Liver (tissue), 9 donors: ENCODE results near the gene GMFB. TPM values are rescaled to one million over a fixed set of nuclear protein-coding genes. Genes with fewer than 3 reads are reported as not detected.

Experiments used
- DNase-seq: peaks from one replicate; pipeline ENCODE4 v3.0.0-alpha.2; 2017; ENCODE audit warnings: low spot score
- H3K27ac ChIP-seq, 2 donors: one replicate each; pipeline ENCODE4 v1.7.0; 2013; ENCODE audit warnings: inconsistent platforms in 2 of 2, low read length in 2 of 2, control low read depth in 1 of 2, low read depth in 1 of 2, mild to moderate bottlenecking in 1 of 2
- H3K27me3 ChIP-seq, 4 donors: one replicate each; pipeline versions ENCODE4 v1.6.1 to v1.7.0; 2013; ENCODE audit warnings: low read length in 3 of 4, inconsistent platforms in 1 of 4, mild to moderate bottlenecking in 1 of 4, moderate library complexity in 1 of 4; ENCODE audit not compliant: control insufficient read depth in 4 of 4, insufficient read depth in 4 of 4
- H3K36me3 ChIP-seq, 4 donors: one replicate each; pipeline versions ENCODE4 v1.6.1 to v1.7.0; 2013; ENCODE audit warnings: low read length in 3 of 4, mild to moderate bottlenecking in 3 of 4, low read depth in 1 of 4, moderate library complexity in 1 of 4; ENCODE audit not compliant: control insufficient read depth in 4 of 4, insufficient read depth in 3 of 4
- H3K4me1 ChIP-seq, 4 donors: one replicate each; pipeline versions ENCODE4 v1.6.1 to v1.7.0; 2013; ENCODE audit warnings: low read length in 3 of 4, mild to moderate bottlenecking in 3 of 4, moderate library complexity in 1 of 4; ENCODE audit not compliant: control insufficient read depth in 4 of 4, insufficient read depth in 4 of 4
- H3K4me3 ChIP-seq, 3 donors: one replicate each; pipeline versions ENCODE4 v1.6.1 to v1.7.0; 2013; ENCODE audit warnings: low read length in 3 of 3, control low read depth in 1 of 3, low read depth in 1 of 3, mild to moderate bottlenecking in 1 of 3
- H3K9ac ChIP-seq, 2 donors: one replicate each; pipeline ENCODE4 v1.7.0; 2013; ENCODE audit warnings: low read length in 2 of 2, mild to moderate bottlenecking in 2 of 2, moderate library complexity in 2 of 2, control low read depth in 1 of 2, low read depth in 1 of 2
- H3K9me3 ChIP-seq, 4 donors: one replicate each; pipeline versions ENCODE4 v1.6.1 to v1.7.0; 2013; ENCODE audit warnings: low read length in 3 of 4; ENCODE audit not compliant: control insufficient read depth in 4 of 4
- ATF3 ChIP-seq: IDR thresholded peaks from 2 replicates; pipeline ENCODE4 v1.6.1; 2016; ENCODE audit warnings: antibody characterized with exemption
- CTCF ChIP-seq: fragments of 150-350 bp; IDR thresholded peaks from 2 replicates; pipeline ENCODE4 v1.5.1; 2017; ENCODE audit warnings: improper control_type of control experiment, low read depth, low read length; ENCODE audit not compliant: missing input control
- FOXA2 ChIP-seq: IDR thresholded peaks from 2 replicates; pipeline ENCODE4 v1.6.1; 2016; ENCODE audit warnings: antibody characterized with exemption
- HNF4A ChIP-seq, 2 donors: conservative IDR thresholded peaks; 2 replicates each; pipeline ENCODE4 v1.6.1; 2016; ENCODE audit warnings: antibody characterized with exemption in 2 of 2, mild to moderate bottlenecking in 2 of 2
- MAX ChIP-seq: IDR thresholded peaks from 2 replicates; pipeline ENCODE4 v1.6.1; 2016; ENCODE audit warnings: antibody characterized with exemption
- NR2F2 ChIP-seq: IDR thresholded peaks from 2 replicates; pipeline ENCODE4 v1.6.1; 2016; ENCODE audit warnings: antibody characterized with exemption
- RAD21 ChIP-seq, 2 donors: IDR thresholded peaks; 2 replicates each; pipeline ENCODE4 v1.6.1; 2016; ENCODE audit warnings: antibody characterized with exemption in 2 of 2, mild to moderate bottlenecking in 2 of 2
- RXRA ChIP-seq, 2 donors: IDR thresholded peaks; 2 replicates each; pipeline ENCODE4 v1.6.1; 2017 to 2018; ENCODE audit warnings: antibody characterized with exemption in 2 of 2, mild to moderate bottlenecking in 1 of 2
- SP1 ChIP-seq: IDR thresholded peaks from 2 replicates; pipeline ENCODE4 v1.6.1; 2018; ENCODE audit warnings: antibody characterized with exemption, mild to moderate bottlenecking
- TAF1 ChIP-seq: conservative IDR thresholded peaks from 2 replicates; pipeline ENCODE4 v1.6.1; 2016; ENCODE audit warnings: antibody characterized with exemption, mild to moderate bottlenecking
- YY1 ChIP-seq: IDR thresholded peaks from 2 replicates; pipeline ENCODE4 v1.6.1; 2016; ENCODE audit warnings: antibody characterized with exemption, mild to moderate bottlenecking
- WGBS: extraction: QIAGEN DNeasy Blood & Tissue Kit; methylation state at CpG from one replicate; pipeline ENCODE4 v1.1.7; 2013; 5-methylcytosine and 5-hydroxymethylcytosine counted together
- polyA plus RNA-seq, 2 donors: library from polyadenylated mRNA; stranded (reverse) in 1 of 2; unstranded in 1 of 2; fragments of 200-250 nt in 1 of 2; fragments of >200 nt in 1 of 2; fragmentation: Nextera tagmentation in 1 of 2; extraction: Ambion mirVana in 1 of 2; gene quantifications; one replicate each; pipeline versions ENCODE4 v1.2.1 to v1.2.3, GENCODE V29; 2013 to 2015
- total RNA-seq, 2 donors: library from RNA; depleted of rRNA; stranded (reverse); fragments of >200 nt; gene quantifications; one replicate each; pipeline ENCODE4 v1.2.3, GENCODE V29; 2014
- donor health status: healthy.
- donor health status: healthy.
- donor health status: healthy.
- donor health status: healthy.
- donor health status: healthy.

The GMFB gene
- total and polyA plus RNA-seq, 4 donors: 13.3 to 26.3 (median 20.6) TPM

- Histone ChIP-seq H3K36me3 (peaks cover 0 to 9% (median 2%) of the 10 kb centered on the region in 4 donors), H3K27ac (no peak overlapping the region), H3K9me3 (no peaks in the 10 kb centered on the region), H3K27me3 (no peaks in the 10 kb centered on the region), H3K4me3 (no peak overlapping the region), H3K9ac (no peak overlapping the region), H3K4me1 (peaks cover 0 to 5% (median 0%) of the 10 kb centered on the region in 4 donors)
- no peak for DNase-seq
- WGBS: 97% methylated on average over 4 of the region's 4 CpGs
- TF ChIP-seq TAF1: no peak
Observed at GRCh38 chr14:54475911-54476310, 12.9 kb downstream of the GMFB start.

GRCh38 chr14:54475187-54475899 is 13.4 kb downstream of the GMFB start:
- Histone ChIP-seq H3K9ac (no peak overlapping the region), H3K27ac (no peak overlapping the region), H3K27me3 (no peaks in the 10 kb centered on the region), H3K9me3 (no peaks in the 10 kb centered on the region), H3K4me3 (no peak overlapping the region), H3K36me3 (peaks cover 0 to 9% (median 2%) of the 10 kb centered on the region in 4 donors), H3K4me1 (peaks cover 0 to 5% (median 0%) of the 10 kb centered on the region in 4 donors)
- TF ChIP-seq TAF1 (no peak), RAD21 (IDR thresholded peaks at IDR 0.05) (no peak), YY1 (no peak), ATF3 (no peak)
- DNase-seq: no peak
- WGBS: 86% methylated on average over 4 of the region's 4 CpGs

- Histone ChIP-seq H3K9ac (no peak overlapping the region), H3K36me3 (peaks cover 0 to 8% (median 1%) of the 10 kb centered on the region in 4 donors), H3K27me3 (no peaks in the 10 kb centered on the region), H3K4me3 (no peak overlapping the region), H3K4me1 (peaks cover 0 to 5% (median 0%) of the 10 kb centered on the region in 4 donors), H3K27ac (no peak overlapping the region), H3K9me3 (no peaks in the 10 kb centered on the region)
- 68% methylated on average over 2 of the region's 2 CpGs for WGBS
- TF ChIP-seq TAF1: no peak
- no peak for TF ChIP-seq HNF4A (conservative IDR thresholded peaks at IDR 0.05)
- TF ChIP-seq CTCF: no peak
- no peak for TF ChIP-seq SP1
- TF ChIP-seq FOXA2: no peak
- no peak for TF ChIP-seq ATF3
- no peak for TF ChIP-seq YY1
- TF ChIP-seq RXRA (IDR thresholded peaks at IDR 0.05): no peak
- TF ChIP-seq MAX: no peak
- TF ChIP-seq NR2F2: no peak
- no peak for DNase-seq
Observed at GRCh38 chr14:54474232-54474793, 14.5 kb downstream of the GMFB start.
